ENCODE results near the gene CIAO2A.

CIAO2A gene

GRCh38 chr15:64052925-64053491 is 40.6 kb downstream of the CIAO2A start:
- H3K4me3 ChIP-seq (ENCODE audit: low read length, poor library complexity, severe bottlenecking), result no peak overlapping the region
- H3K9me2 ChIP-seq (replicated peaks; ENCODE audit: low read depth, low read length), result no peaks in the 10 kb centered on the region
- no peaks in the 10 kb centered on the region for H3K4me1 ChIP-seq (ENCODE audit: insufficient read depth, low read length, poor library complexity, severe bottlenecking)
- H3K79me2 ChIP-seq (ENCODE audit: insufficient read depth, low read length), result no peaks in the 10 kb centered on the region
- H2AFZ ChIP-seq (ENCODE audit: low read length), result no peak overlapping the region
- no peak for TF ChIP-seq CTCF (conservative IDR thresholded peaks at IDR 0.05; ENCODE audit: low read length)
- no peak for TF ChIP-seq EZH2phosphoT487 (IDR thresholded peaks at IDR 0.05; ENCODE audit: borderline replicate concordance)
- no peaks in the 10 kb centered on the region for H3K36me3 ChIP-seq (ENCODE audit: insufficient read depth, low read length)
- no peak overlapping the region for H3K4me2 ChIP-seq (ENCODE audit: low read depth, low read length, poor library complexity, severe bottlenecking)
- no peak overlapping the region for H3K9ac ChIP-seq (ENCODE audit: low read depth, low read length, poor library complexity, severe bottlenecking)
- H3K27me3 ChIP-seq (ENCODE audit: insufficient read depth, low read length, poor library complexity, severe bottlenecking), result no peaks in the 10 kb centered on the region
- no peaks in the 10 kb centered on the region for H4K20me1 ChIP-seq (ENCODE audit: insufficient read depth, low read length, poor library complexity, severe bottlenecking)
- H3K9me3 ChIP-seq (ENCODE audit: insufficient read depth, low read depth, low read length), result no peaks in the 10 kb centered on the region
- H3F3A ChIP-seq (ENCODE audit: low read depth), result no peaks in the 10 kb centered on the region

GRCh38 chr15:64051407-64052259 is 42.0 kb downstream of the CIAO2A start:
- Histone ChIP-seq H2AFZ (ENCODE audit: low read length) (no peak overlapping the region), H3K9me3 (ENCODE audit: insufficient read depth, low read depth, low read length) (no peaks in the 10 kb centered on the region), H3K4me2 (ENCODE audit: low read depth, low read length, poor library complexity, severe bottlenecking) (no peak overlapping the region), H3F3A (ENCODE audit: low read depth) (no peaks in the 10 kb centered on the region), H3K9me2 (replicated peaks; ENCODE audit: low read depth, low read length) (no peaks in the 10 kb centered on the region), H3K4me3 (ENCODE audit: low read length, poor library complexity, severe bottlenecking) (no peak overlapping the region), H3K4me1 (ENCODE audit: insufficient read depth, low read length, poor library complexity, severe bottlenecking) (no peaks in the 10 kb centered on the region), H3K79me2 (ENCODE audit: insufficient read depth, low read length) (no peaks in the 10 kb centered on the region), H3K27me3 (ENCODE audit: insufficient read depth, low read length, poor library complexity, severe bottlenecking) (no peaks in the 10 kb centered on the region), H3K9ac (ENCODE audit: low read depth, low read length, poor library complexity, severe bottlenecking) (no peak overlapping the region), H4K20me1 (ENCODE audit: insufficient read depth, low read length, poor library complexity, severe bottlenecking) (no peaks in the 10 kb centered on the region), H3K36me3 (ENCODE audit: insufficient read depth, low read length) (no peaks in the 10 kb centered on the region)
- no peak for TF ChIP-seq CTCF (conservative IDR thresholded peaks at IDR 0.05; ENCODE audit: low read length)
- no peak for TF ChIP-seq EZH2phosphoT487 (IDR thresholded peaks at IDR 0.05; ENCODE audit: borderline replicate concordance)

- Histone ChIP-seq H3K4me2 (ENCODE audit: low read depth, low read length, poor library complexity, severe bottlenecking) (no peak overlapping the region), H3K9me2 (replicated peaks; ENCODE audit: low read depth, low read length) (no peaks in the 10 kb centered on the region), H3K9ac (ENCODE audit: low read depth, low read length, poor library complexity, severe bottlenecking) (no peak overlapping the region), H3K36me3 (ENCODE audit: insufficient read depth, low read length) (no peaks in the 10 kb centered on the region), H3K4me1 (ENCODE audit: insufficient read depth, low read length, poor library complexity, severe bottlenecking) (no peaks in the 10 kb centered on the region), H4K20me1 (ENCODE audit: insufficient read depth, low read length, poor library complexity, severe bottlenecking) (no peaks in the 10 kb centered on the region), H2AFZ (ENCODE audit: low read length) (no peak overlapping the region), H3K79me2 (ENCODE audit: insufficient read depth, low read length) (no peaks in the 10 kb centered on the region), H3K9me3 (ENCODE audit: insufficient read depth, low read depth, low read length) (no peaks in the 10 kb centered on the region), H3F3A (ENCODE audit: low read depth) (no peaks in the 10 kb centered on the region), H3K27me3 (ENCODE audit: insufficient read depth, low read length, poor library complexity, severe bottlenecking) (no peaks in the 10 kb centered on the region), H3K4me3 (ENCODE audit: low read length, poor library complexity, severe bottlenecking) (no peak overlapping the region)
- TF ChIP-seq EZH2phosphoT487 (IDR thresholded peaks at IDR 0.05; ENCODE audit: borderline replicate concordance) (no peak), CTCF (conservative IDR thresholded peaks at IDR 0.05; ENCODE audit: low read length) (no peak)
These were observed 42.6 kb downstream of the CIAO2A start for GRCh38 chr15:64051093-64051402.
